Liver (tissue), 9 donors: Measurements from ENCODE around the gene ZMYND8. TPM values are rescaled to one million over a fixed set of nuclear protein-coding genes. Genes with fewer than 3 reads are reported as not detected.

Source experiments
- DNase-seq: peaks from one replicate; pipeline ENCODE4 v3.0.0-alpha.2; 2017; ENCODE audit warnings: low spot score
- H3K27ac ChIP-seq, 2 donors: one replicate each; pipeline ENCODE4 v1.7.0; 2013; ENCODE audit warnings: inconsistent platforms in 2 of 2, low read length in 2 of 2, control low read depth in 1 of 2, low read depth in 1 of 2, mild to moderate bottlenecking in 1 of 2
- H3K27me3 ChIP-seq, 4 donors: one replicate each; pipeline versions ENCODE4 v1.6.1 to v1.7.0; 2013; ENCODE audit warnings: low read length in 3 of 4, inconsistent platforms in 1 of 4, mild to moderate bottlenecking in 1 of 4, moderate library complexity in 1 of 4; ENCODE audit not compliant: control insufficient read depth in 4 of 4, insufficient read depth in 4 of 4
- H3K36me3 ChIP-seq, 4 donors: one replicate each; pipeline versions ENCODE4 v1.6.1 to v1.7.0; 2013; ENCODE audit warnings: low read length in 3 of 4, mild to moderate bottlenecking in 3 of 4, low read depth in 1 of 4, moderate library complexity in 1 of 4; ENCODE audit not compliant: control insufficient read depth in 4 of 4, insufficient read depth in 3 of 4
- H3K4me1 ChIP-seq, 4 donors: one replicate each; pipeline versions ENCODE4 v1.6.1 to v1.7.0; 2013; ENCODE audit warnings: low read length in 3 of 4, mild to moderate bottlenecking in 3 of 4, moderate library complexity in 1 of 4; ENCODE audit not compliant: control insufficient read depth in 4 of 4, insufficient read depth in 4 of 4
- H3K4me3 ChIP-seq, 3 donors: one replicate each; pipeline versions ENCODE4 v1.6.1 to v1.7.0; 2013; ENCODE audit warnings: low read length in 3 of 3, control low read depth in 1 of 3, low read depth in 1 of 3, mild to moderate bottlenecking in 1 of 3
- H3K9ac ChIP-seq, 2 donors: one replicate each; pipeline ENCODE4 v1.7.0; 2013; ENCODE audit warnings: low read length in 2 of 2, mild to moderate bottlenecking in 2 of 2, moderate library complexity in 2 of 2, control low read depth in 1 of 2, low read depth in 1 of 2
- H3K9me3 ChIP-seq, 4 donors: one replicate each; pipeline versions ENCODE4 v1.6.1 to v1.7.0; 2013; ENCODE audit warnings: low read length in 3 of 4; ENCODE audit not compliant: control insufficient read depth in 4 of 4
- CTCF ChIP-seq: fragments of 150-350 bp; IDR thresholded peaks from 2 replicates; pipeline ENCODE4 v1.5.1; 2017; ENCODE audit warnings: improper control_type of control experiment, low read depth, low read length; ENCODE audit not compliant: missing input control
- EGR1 ChIP-seq, 2 donors: IDR thresholded peaks; 2 replicates each; pipeline ENCODE4 v1.6.1; 2016 to 2018; ENCODE audit warnings: antibody characterized with exemption in 2 of 2, low read depth in 2 of 2
- FOXA2 ChIP-seq: IDR thresholded peaks from 2 replicates; pipeline ENCODE4 v1.6.1; 2016; ENCODE audit warnings: antibody characterized with exemption
- GABPA ChIP-seq, 2 donors: IDR thresholded peaks in 1 of 2; conservative IDR thresholded peaks in 1 of 2; 2 replicates each; pipeline ENCODE4 v1.6.1; 2016; ENCODE audit warnings: antibody characterized with exemption in 2 of 2, mild to moderate bottlenecking in 1 of 2, moderate library complexity in 1 of 2
- HNF4A ChIP-seq, 2 donors: conservative IDR thresholded peaks; 2 replicates each; pipeline ENCODE4 v1.6.1; 2016; ENCODE audit warnings: antibody characterized with exemption in 2 of 2, mild to moderate bottlenecking in 2 of 2
- HNF4G ChIP-seq: IDR thresholded peaks from 2 replicates; pipeline ENCODE4 v1.6.1; 2016; ENCODE audit warnings: antibody characterized with exemption
- JUND ChIP-seq, 2 donors: IDR thresholded peaks; 2 replicates each; pipeline ENCODE4 v1.6.1; 2016; ENCODE audit warnings: antibody characterized with exemption in 2 of 2
- MAX ChIP-seq: IDR thresholded peaks from 2 replicates; pipeline ENCODE4 v1.6.1; 2016; ENCODE audit warnings: antibody characterized with exemption
- NR2F2 ChIP-seq: IDR thresholded peaks from 2 replicates; pipeline ENCODE4 v1.6.1; 2016; ENCODE audit warnings: antibody characterized with exemption
- RAD21 ChIP-seq, 2 donors: IDR thresholded peaks; 2 replicates each; pipeline ENCODE4 v1.6.1; 2016; ENCODE audit warnings: antibody characterized with exemption in 2 of 2, mild to moderate bottlenecking in 2 of 2
- RXRA ChIP-seq, 2 donors: IDR thresholded peaks; 2 replicates each; pipeline ENCODE4 v1.6.1; 2017 to 2018; ENCODE audit warnings: antibody characterized with exemption in 2 of 2, mild to moderate bottlenecking in 1 of 2
- TAF1 ChIP-seq: conservative IDR thresholded peaks from 2 replicates; pipeline ENCODE4 v1.6.1; 2016; ENCODE audit warnings: antibody characterized with exemption, mild to moderate bottlenecking
- YY1 ChIP-seq: IDR thresholded peaks from 2 replicates; pipeline ENCODE4 v1.6.1; 2016; ENCODE audit warnings: antibody characterized with exemption, mild to moderate bottlenecking
- ZBTB33 ChIP-seq: IDR thresholded peaks from 2 replicates; pipeline ENCODE4 v1.6.1; 2016; ENCODE audit warnings: antibody characterized with exemption
- WGBS: extraction: QIAGEN DNeasy Blood & Tissue Kit; methylation state at CpG from one replicate; pipeline ENCODE4 v1.1.7; 2013; 5-methylcytosine and 5-hydroxymethylcytosine counted together
- polyA plus RNA-seq, 2 donors: library from polyadenylated mRNA; stranded (reverse) in 1 of 2; unstranded in 1 of 2; fragments of 200-250 nt in 1 of 2; fragments of >200 nt in 1 of 2; fragmentation: Nextera tagmentation in 1 of 2; extraction: Ambion mirVana in 1 of 2; gene quantifications; one replicate each; pipeline versions ENCODE4 v1.2.1 to v1.2.3, GENCODE V29; 2013 to 2015
- total RNA-seq, 2 donors: library from RNA; depleted of rRNA; stranded (reverse); fragments of >200 nt; gene quantifications; one replicate each; pipeline ENCODE4 v1.2.3, GENCODE V29; 2014
- TF ChIP-seq, protein P1 (sequence below): IDR thresholded peaks from 2 replicates; pipeline ENCODE4 v1.6.1; 2016; ENCODE audit warnings: antibody characterized with exemption
- donor health status: healthy.
- donor health status: healthy.
- donor health status: healthy.
- donor health status: healthy.
- donor health status: healthy.

The ZMYND8 gene
- total and polyA plus RNA-seq, 4 donors, result 3.3 to 23.5 (median 6.8) TPM

DNA sequence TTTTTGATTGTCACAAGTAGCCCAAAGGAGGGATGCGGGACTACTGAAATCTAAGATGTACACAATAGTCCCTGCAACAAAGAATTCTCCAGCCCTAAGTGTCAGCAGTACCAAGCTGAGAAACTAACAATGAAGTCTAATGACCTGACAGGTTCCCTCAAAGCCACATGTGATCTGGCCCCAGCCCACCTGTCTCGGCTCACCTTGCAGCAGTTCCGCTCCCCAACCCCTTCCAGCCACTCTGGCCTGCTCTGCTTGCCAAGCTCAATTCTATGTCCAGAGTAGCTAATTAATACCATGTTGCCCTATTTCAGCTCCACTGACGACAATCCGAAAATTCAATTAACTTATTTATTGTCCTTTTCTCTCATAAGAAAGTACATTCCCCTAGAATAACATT lies 72.1 kb downstream of the ZMYND8 start:
- Histone ChIP-seq H3K4me1 (no peaks in the 10 kb centered on the region), H3K9me3 (no peaks in the 10 kb centered on the region), H3K4me3 (no peak overlapping the region), H3K9ac (no peak overlapping the region), H3K27ac (no peak overlapping the region), H3K27me3 (no peaks in the 10 kb centered on the region), H3K36me3 (peaks cover 10 to 43% (median 27%) of the 10 kb centered on the region in 4 donors)
- TF ChIP-seq MAX (no peak), TAF1 (no peak), JUND (IDR thresholded peaks at IDR 0.05) (no peak), RXRA (IDR thresholded peaks at IDR 0.05) (no peak), ZBTB33 (no peak), HNF4A (conservative IDR thresholded peaks at IDR 0.05) (no peak), HNF4G (no peak), NR2F2 (no peak)
- WGBS, result 98% methylated on average over 5 of the region's 5 CpGs
- DNase-seq, result no peak

GRCh38 chr20:47283411-47283810 lies 73.1 kb downstream of the ZMYND8 start:
- 91% methylated on average over 3 of the region's 3 CpGs for WGBS
- no peak for DNase-seq
- TF ChIP-seq RXRA (IDR thresholded peaks at IDR 0.05) (no peak), TAF1 (no peak), ZBTB33 (no peak), GABPA (IDR thresholded peaks at IDR 0.05 in 1 of 2, conservative IDR thresholded peaks at IDR 0.05 in 1 of 2) (no peak), CTCF (no peak), JUND (IDR thresholded peaks at IDR 0.05) (no peak), NR2F2 (no peak), FOXA2 (no peak), HNF4A (conservative IDR thresholded peaks at IDR 0.05) (no peak), YY1 (no peak), MAX (no peak), EGR1 (IDR thresholded peaks at IDR 0.05; ENCODE audit: low read depth in 2 of 2) (no peak), RAD21 (IDR thresholded peaks at IDR 0.05) (no peak), HNF4G (no peak)
- TF ChIP-seq, protein P1, sequence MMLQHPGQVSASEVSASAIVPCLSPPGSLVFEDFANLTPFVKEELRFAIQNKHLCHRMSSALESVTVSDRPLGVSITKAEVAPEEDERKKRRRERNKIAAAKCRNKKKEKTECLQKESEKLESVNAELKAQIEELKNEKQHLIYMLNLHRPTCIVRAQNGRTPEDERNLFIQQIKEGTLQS, result no peak
- no peak overlapping the region for H3K27ac ChIP-seq
- no peak overlapping the region for H3K9ac ChIP-seq
- H3K4me1 ChIP-seq, result no peaks in the 10 kb centered on the region
- no peak overlapping the region for H3K4me3 ChIP-seq
- no peaks in the 10 kb centered on the region for H3K27me3 ChIP-seq
- peaks cover 8 to 42% (median 27%) of the 10 kb centered on the region in 4 donors for H3K36me3 ChIP-seq
- no peaks in the 10 kb centered on the region for H3K9me3 ChIP-seq
